GM18858 (cell line): ENCODE measurements around the gene FCER1A.

Experiments
- ATAC-seq: cut with Tn5 transposase; IDR thresholded peaks from one replicate; pipeline ENCODE4 v1.9.1; 2021; ENCODE audit not compliant: unreplicated experiment

FCER1A gene

DNA sequence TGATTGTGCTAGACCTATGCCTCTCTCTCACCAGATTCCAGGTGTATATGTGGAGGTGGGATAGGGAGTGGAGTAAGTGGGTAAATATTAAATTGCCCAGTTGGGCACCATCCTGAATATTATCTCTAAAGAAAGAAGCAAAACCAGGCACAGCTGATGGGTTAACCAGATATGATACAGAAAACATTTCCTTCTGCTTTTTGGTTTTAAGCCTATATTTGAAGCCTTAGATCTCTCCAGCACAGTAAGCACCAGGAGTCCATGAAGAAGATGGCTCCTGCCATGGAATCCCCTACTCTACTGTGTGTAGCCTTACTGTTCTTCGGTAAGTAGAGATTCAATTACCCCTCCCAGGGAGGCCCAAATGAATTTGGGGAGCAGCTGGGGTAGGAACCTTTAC is at the start of gene FCER1A:
FCER1A (plus strand) TSS at position 242 of the 400 bp plus-strand sequence; CDS start at position 271, 29 bp downstream.
- no peak for ATAC-seq

DNA sequence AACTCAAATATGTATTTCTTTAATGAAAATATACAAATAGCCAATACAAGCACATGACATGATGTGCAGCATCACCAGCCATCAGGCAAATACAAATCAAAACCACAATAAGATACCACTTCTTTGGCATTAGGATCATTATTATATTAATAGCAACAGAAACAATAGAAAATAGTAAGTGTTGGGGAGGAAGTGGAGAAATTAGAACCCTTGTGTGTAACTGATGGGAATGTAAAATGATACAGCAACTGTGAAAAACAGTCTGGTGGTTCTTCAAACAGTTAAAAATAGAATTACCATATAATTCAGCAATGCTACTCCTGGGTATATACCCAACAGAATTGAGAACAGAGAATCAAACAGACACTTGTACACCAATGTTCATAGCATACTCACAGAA is 40.8 kb upstream of the FCER1A start:
- no peak for ATAC-seq

DNA sequence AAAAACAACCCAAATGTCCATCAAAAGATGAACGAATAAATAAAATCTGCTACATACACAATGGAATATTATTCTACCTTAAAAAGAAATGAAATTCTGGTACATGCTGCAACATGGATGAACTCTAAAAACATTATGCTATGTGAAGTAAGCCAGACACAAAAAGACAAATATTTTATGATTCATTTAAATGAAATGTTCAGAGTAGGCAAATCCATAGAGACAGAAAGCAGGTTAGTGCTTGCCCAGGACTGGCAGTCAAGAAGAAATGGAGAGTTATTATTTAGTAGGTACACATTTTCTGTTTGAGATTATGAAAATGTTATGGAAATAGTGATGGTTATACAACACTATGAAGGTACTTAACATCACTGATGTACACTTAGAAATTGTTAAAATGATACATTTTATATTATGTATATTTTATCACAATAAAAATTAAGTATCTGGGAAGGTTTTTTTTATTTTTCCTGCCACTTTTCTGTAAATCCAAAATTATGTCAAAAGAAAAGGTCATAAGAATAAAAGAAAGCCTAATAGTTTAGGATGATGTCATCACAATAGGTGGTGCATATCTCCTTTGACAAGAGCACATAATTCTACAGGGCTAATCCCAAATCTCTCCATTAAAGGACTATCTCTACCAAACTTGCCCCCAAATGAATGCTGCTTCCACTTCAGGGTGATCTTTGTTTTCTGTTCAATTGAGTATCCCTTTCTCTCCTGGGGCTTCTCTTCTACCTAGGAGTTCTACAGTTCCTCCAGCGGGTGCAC is 40.2 kb upstream of the FCER1A start:
- no peak for ATAC-seq

DNA sequence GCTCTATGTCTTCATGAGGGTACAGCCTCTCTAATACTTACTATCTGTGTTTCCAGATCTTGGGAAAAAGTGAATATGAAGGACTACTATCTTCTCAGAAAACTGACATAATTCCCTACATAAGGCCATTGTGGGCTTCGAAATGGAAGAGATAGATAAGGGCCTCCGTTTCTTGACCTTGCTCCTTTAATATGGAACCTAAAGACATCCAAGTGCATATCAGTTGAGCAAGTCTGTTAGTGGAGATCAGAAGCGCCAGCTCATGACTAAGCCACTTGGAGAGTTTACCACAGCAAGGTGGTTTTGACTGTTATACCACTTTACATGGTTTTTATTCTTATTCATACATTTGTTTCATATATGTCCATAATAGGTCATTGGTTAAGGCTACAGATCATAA is 35.3 kb upstream of the FCER1A start:
- ATAC-seq = no peak

DNA sequence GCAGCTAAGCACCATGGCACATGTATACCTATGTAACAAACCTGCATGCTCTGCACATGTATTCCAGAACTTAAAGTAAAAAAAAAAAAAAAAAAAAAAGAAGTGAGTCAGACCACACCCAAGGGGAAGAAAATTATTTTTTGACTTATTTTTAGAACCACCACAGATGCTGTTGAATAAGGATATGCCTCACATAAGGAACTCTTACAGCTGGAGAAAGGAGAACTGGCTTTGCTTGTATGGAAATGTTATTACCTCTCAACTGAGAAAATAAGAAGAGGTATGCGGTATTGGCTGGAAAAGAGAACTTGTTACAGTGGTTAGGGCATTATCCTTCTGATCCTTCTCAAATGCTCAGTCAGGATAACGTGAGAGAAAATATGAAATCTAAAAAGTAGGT is 27.5 kb upstream of the FCER1A start:
- ATAC-seq = no peak

DNA sequence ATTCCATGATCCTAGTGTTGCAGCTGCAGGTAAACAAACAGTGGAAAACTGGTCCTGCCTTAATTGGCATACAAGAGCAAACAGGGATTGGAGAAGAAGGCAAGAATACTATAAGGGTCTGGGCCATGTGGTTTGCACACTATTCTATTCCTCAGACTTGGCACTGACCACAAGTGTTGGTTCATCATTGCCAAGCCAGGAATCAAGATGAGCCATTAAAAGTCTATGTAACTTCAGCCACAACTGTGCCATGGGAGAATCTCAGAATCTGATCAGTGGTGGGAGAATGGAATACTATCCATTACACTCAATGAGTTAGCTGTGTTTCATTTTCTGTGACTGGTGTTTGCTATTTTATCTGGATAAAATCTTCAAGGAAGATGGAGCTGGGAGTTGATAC is 26.2 kb upstream of the FCER1A start:
- ATAC-seq = no peak

DNA sequence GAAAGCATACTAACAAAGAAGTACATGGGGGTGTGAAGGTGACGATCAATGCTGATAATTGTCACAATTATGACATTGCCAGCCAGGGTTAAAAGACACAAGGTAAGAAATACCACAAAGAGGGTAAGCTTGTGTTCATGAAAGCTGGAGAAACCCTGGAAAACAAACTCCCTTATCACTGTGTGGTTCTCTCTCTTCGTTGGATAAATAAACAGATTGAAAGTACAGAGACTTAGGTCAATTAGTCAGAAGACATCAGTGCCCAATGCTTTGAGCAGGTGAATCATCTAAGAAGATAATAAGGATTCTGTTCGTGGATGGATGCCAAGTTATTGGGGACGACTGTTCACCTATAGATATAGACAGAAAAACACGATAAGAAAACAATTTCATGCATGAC is 22.4 kb upstream of the FCER1A start:
- ATAC-seq = no peak

DNA sequence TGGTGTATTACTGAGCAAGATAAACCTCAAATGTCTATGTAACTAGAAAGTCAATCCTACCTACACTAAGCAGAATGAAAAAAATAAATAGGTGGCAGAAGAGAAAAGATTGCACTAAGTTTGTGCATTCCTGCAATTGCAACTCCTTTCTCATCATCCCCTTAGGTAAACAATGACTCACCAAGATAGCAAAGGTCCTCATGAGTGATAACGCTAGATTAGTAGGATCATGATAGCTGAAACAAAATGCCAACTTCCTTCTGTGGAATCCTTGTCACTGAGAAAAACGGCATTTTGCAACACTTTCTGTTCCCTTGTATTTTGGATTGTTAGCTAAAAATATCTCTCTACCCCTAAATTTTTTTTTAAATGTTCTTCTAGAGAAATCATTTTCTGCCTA is 20.0 kb upstream of the FCER1A start:
- ATAC-seq = no peak

DNA sequence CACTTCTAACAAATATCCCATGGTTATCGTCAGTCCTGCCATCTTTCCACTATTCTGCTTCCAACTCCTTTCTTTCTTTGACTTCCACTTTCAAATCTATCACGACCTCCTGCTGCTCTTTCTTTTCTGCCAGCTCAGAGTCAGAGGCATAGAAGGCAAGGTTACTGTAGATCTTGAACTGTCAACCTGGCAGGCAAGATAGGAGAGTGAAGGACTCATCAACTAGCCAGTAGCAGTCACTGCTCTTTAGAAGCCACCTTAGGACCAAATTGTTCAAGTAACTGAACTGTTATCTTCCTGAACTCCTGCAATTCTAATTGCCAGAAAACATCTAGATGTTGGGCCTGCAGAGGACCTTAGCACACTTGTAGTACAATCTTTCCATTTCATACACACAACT is 13.1 kb upstream of the FCER1A start:
- no peak for ATAC-seq

DNA sequence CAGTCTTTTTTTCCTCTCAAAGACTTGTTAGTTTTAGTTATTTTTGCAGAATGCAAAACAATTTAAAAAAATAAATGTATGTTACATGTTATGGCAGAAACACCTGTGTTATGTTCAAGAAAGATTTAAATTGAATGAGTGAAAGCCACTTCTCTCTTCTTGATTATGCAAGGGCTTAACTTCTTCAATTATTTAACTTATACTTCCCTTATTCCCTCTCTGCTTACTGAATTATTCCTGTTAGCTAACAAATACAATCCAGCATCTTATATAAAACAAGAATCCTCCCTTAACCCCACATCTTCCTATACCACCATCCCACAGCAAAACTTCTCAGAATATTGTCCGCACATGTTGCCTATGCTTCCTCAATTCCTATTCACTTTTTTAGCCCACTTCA is 10.7 kb upstream of the FCER1A start:
- ATAC-seq = no peak

DNA sequence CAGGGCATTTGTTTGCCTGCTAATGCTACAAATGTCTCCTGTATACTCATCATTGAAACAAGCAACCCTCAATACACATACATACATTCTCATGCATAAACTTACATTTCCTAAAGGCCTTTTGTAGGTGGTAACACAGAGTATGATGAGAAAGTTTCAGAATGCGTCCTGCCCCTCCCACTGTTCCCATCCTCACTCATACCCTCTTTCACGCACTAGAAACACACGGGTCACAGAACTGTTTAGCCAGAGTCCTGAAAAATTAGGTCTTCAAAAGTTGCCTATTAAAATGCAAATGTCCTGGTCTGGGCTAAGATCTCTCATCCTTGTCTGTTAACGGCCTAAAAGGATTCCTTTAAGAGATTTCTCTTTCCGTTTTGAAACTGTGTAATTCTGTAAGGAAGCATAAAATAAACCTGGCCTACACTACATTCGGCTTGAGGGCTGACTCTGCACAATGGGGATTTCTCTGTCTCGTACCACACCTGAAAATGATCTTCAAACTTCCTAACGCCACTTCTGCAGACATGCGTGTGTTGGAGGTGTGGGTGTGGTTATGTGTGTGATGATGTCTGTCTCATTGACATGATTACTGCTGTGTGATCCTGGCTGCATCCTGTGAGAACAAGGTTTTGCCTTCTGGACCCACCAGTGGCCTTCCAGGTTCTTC is 5.3 kb upstream of the FCER1A start:
- no peak for ATAC-seq

DNA sequence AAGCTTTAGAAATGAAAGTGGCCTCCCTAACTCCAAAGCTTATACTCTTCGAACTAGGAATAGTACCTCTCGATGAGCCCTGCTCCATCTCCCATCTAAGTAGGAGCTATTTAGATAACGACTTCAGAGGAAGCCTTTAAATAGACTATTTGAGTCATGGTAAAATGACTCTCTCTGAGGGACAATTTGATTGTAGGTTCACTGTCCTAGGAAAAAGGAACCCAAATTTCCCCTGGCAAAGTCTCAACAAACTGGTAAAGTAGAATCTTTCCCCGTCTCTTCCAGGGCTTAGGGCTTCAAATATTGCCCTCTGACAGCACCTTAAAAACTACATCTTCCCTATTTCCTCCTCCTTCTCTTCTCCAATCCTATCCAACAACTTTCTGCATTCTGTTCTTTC is 2.0 kb upstream of the FCER1A start:
- no peak for ATAC-seq

DNA sequence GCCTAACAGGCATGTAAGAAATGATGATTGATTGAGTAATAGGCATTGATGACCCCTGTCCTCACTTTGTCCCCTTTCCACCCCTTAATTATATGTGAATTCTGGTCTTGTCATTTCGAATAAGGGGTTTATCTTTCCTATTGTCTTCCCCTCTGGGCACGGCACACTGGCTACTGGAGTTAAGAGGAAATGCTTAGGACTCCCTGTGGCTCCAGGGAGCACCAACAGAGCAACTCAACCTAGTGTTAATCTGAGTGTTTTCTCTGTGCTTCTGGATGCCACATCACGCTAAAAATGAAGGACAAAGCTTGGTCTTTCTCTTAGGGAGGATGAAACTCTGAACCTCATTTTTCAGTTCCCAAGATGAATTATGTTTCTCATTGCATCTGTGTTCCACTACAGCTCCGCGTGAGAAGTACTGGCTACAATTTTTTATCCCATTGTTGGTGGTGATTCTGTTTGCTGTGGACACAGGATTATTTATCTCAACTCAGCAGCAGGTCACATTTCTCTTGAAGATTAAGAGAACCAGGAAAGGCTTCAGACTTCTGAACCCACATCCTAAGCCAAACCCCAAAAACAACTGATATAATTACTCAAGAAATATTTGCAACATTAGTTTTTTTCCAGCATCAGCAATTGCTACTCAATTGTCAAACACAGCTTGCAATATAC is 5.3 kb downstream of the FCER1A start:
- no peak for ATAC-seq

DNA sequence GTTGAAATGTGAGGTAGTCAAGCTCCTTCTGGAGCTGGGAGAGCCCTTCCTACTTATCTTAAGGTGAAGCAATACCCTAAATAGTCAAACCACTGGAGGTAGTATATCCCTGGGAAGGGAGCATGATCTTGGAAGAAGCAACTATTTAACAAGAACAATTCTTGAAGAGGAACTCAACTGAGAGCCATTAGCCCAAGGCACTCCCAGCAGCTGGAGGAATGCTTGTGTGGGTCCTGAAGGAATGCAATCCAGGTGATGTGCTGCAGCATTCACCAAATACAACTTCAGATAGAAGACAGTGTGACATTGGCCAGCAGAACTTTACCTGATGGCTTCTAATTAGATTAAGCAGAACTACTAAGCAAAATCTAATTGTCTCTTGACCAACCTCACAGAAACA is 9.5 kb downstream of the FCER1A start:
- ATAC-seq = no peak

DNA sequence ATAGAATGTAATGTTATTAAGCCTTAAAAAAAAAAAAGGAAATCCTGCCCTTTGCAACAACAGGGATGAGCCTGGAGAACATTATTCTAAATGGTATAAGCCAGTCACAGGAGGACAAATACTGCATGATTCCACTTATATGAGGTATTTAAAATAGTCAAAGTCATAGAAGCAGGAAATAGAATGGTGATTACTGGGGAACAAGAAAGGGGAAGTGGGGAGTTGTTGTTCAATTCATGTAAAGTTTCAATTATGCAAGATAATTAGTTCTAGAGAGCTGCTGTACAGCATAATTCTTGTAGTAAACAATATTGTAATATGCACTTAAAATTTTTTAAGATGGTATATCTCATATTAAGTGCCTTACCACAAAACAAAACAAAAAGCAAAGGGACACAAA is 13.2 kb downstream of the FCER1A start:
- ATAC-seq = no peak

DNA sequence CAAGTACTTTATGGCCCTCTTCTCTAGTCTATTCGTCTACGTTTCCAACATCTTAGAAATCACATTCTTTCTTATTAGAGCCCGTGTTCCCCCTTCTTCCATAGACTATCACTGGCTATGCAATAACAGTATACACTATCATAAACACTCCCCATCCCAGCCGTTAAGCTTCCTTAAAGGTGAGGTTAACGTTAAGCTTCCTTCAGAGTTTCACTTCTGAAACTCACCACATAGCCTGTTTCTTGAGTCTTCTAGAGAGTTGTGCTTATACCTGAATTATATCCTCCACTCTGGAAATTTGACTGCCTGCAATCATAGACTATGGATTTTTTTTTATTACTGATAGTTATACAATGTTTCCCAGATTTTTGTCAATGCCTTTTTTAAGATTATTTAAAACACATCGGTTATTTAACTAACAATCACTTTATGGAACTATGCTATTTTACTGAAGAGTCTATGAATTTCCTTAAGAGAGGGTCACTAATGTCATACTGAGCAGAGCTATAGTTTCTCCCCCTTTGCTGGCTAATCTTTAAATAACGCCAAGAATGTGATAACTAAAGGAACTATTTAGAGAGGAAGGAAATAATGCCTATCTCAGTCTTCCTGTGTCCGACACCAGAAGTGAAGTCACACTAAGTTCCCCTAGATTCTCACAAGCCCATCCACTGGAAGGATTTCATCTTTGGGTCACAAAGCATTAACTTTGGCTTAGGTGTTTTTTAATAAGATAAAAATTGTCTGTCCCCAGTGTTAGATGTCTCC is 16.8 kb downstream of the FCER1A start:
- no peak for ATAC-seq

DNA sequence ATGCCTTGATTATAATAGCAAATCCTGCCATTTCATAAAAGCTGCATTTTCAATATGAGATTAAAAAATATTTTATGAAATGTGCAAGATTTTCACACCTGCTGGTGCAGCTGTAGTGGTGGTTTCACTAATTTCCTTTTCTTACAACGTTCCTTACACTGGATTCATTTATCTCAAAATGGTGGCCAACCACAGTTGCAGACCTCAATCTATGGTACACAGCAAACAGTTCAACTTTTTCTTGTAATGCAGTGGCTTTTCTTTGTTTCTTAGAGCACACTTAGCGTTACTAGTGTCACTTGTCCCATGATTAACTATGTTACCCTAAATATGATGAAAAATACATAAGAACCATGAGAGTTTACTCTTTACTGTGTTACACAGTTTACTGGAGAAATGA is 32.7 kb downstream of the FCER1A start:
- no peak for ATAC-seq

DNA sequence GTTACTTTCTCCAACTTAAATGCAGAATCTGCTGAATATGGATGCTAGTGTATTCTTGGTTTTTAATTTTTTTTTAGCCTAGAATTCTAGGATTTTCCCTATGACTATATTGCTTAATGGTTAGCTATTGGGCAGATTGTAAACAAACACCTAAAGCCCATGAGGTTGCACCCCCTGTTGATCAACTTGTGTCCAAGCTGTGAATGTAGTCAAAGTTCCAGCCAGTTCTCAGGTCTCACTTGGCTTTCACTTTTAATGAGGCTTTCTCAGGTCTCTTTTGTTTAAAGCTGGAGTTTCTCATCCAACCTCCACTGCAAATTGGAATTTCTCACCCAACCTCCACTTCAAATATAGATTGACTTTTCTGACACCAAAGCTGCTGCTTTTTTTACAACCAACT is 35.9 kb downstream of the FCER1A start:
- no peak for ATAC-seq

DNA sequence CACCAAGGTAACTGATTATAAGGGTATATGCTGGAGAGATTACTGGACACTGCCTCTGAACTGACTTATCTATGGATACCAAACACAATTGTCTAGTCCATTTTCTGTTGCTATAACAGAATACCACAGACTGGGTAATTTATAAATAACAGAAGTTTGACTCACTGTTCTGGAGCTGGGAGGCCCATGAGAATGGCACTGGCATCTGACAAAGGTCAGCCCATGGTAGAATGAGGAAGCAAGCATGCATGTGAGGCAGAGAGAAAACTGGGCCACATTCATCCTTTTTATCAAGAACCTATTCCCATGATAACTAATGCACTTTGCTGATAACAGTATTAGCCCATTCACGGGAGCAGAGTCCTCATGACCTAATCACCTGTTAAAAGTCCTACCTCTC is 37.4 kb downstream of the FCER1A start:
- ATAC-seq = no peak

DNA sequence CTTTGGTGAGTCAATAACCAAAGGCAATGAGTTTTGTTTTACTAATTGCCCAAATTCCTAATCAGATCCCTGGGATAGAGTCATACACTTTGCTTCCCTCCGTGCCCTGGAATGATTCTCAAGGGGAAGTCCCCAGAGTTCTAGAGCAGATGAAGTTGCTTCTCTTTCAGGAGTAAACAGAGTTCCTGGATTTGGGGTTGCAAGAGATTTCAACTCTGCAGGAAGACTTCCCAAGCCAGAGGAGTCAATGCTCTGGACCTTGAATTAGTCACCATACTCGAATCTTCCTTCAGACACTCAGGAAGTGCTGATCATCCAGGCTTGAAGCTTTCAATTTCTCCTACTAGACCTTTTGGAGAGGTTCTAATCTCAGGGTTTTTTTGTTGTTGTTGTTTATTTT is 39.6 kb downstream of the FCER1A start:
- ATAC-seq = no peak

DNA sequence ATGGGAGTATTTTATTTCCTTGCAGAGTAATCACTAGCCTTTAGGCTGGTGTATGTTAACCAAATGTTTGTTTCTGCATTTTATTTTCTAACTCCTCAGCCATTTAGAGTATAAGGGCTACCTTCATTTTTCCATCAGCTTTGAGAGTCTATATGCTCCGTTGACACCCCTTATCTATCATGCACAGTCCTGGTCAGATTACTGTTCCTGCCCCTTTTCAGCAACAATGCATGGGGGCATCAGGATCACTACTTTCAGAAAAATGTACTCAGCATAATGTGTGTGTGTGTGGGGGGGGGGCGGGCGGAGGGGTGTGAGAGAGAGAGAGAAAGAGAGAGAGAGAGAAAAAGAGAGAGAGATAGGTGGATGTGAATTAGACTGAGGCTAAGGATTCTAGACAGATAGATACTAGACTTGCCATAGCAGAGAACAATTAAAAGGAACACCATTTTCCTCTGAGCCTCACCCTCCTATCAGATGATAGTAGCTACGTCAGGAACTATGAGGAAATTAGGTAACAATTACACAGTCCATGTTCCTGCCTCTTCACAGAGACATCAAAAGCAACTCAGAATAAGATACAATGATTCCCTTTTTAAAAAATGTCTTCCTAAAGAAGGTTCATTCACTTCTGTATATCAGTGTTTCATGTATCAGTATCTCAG is 40.8 kb downstream of the FCER1A start:
- ATAC-seq = no peak
